Panc1 (cell line): Measurements from ENCODE around the gene NEO1.

Source experiments
- CTCF ChIP-seq: fragments of 450-650 bp; IDR thresholded peaks from 2 replicates; pipeline ENCODE4 v1.5.1; 2017; ENCODE audit warnings: mild to moderate bottlenecking
- POLR2AphosphoS5 ChIP-seq: IDR thresholded peaks from 2 replicates; pipeline ENCODE4 v1.6.1; 2012; ENCODE audit warnings: mild to moderate bottlenecking, low read depth, low read length, moderate library complexity

GRCh38 chr15:73010154-73011152 is 41.8 kb upstream of the NEO1 start:
- no peak for TF ChIP-seq CTCF
- TF ChIP-seq POLR2AphosphoS5 = no peak
